Trophoblast cell (in vitro differentiated cells and primary cell): ENCODE results near the gene CTDSPL.

ENCODE experiments used
- DNase-seq, 2 donors: peaks; one replicate each; pipeline ENCODE4 v3.0.0-alpha.2; 2016
- H2AFZ ChIP-seq: 2 replicates; pipeline ENCODE4 v1.6.1; 2013; ENCODE audit warnings: low read length, moderate library complexity, mild to moderate bottlenecking; ENCODE audit not compliant: insufficient read depth, poor library complexity
- H2AK5ac ChIP-seq: 2 replicates; pipeline ENCODE4 v1.6.1; 2013; ENCODE audit warnings: mild to moderate bottlenecking, low read length
- H2BK120ac ChIP-seq: 2 replicates; pipeline ENCODE4 v1.6.1; 2013; ENCODE audit warnings: low read length, mild to moderate bottlenecking, moderate library complexity; ENCODE audit not compliant: insufficient read depth, poor library complexity
- H2BK12ac ChIP-seq: 2 replicates; pipeline ENCODE4 v1.6.1; 2013; ENCODE audit warnings: mild to moderate bottlenecking, low read length, moderate library complexity
- H2BK5ac ChIP-seq: 2 replicates; pipeline ENCODE4 v1.6.1; 2013; ENCODE audit warnings: low read length, low read depth, moderate library complexity, mild to moderate bottlenecking; ENCODE audit not compliant: poor library complexity
- H3K14ac ChIP-seq: 2 replicates; pipeline ENCODE4 v1.6.1; 2013; ENCODE audit warnings: mild to moderate bottlenecking, low read length
- H3K18ac ChIP-seq: 2 replicates; pipeline ENCODE4 v1.6.1; 2013; ENCODE audit warnings: mild to moderate bottlenecking, low read length
- H3K23ac ChIP-seq: 2 replicates; pipeline ENCODE4 v1.6.1; 2013; ENCODE audit warnings: low read length
- H3K27ac ChIP-seq: 2 replicates; pipeline ENCODE4 v1.5.1; 2013; ENCODE audit warnings: low read depth, mild to moderate bottlenecking, inconsistent platforms, low read length, moderate library complexity
- H3K27me3 ChIP-seq: 2 replicates; pipeline ENCODE4 v1.6.1; 2013; ENCODE audit warnings: inconsistent platforms, mild to moderate bottlenecking, low read length, moderate library complexity; ENCODE audit not compliant: insufficient read depth
- H3K36me3 ChIP-seq, 2 experiments: 1 replicate in 1 of 2; 2 replicates in 1 of 2; pipeline ENCODE4 v1.6.1; 2013; ENCODE audit warnings: low read length in 2 of 2, mild to moderate bottlenecking in 2 of 2, moderate library complexity in 1 of 2; ENCODE audit not compliant: insufficient read depth in 2 of 2, control insufficient read depth in 1 of 2
- H3K4ac ChIP-seq: 2 replicates; pipeline ENCODE4 v1.6.1; 2013; ENCODE audit warnings: low read depth, mild to moderate bottlenecking, low read length, moderate library complexity
- H3K4me1 ChIP-seq, 2 experiments: 1 replicate in 1 of 2; 2 replicates in 1 of 2; pipeline ENCODE4 v1.6.1; 2013; ENCODE audit warnings: low read length in 2 of 2, mild to moderate bottlenecking in 2 of 2, moderate library complexity in 1 of 2; ENCODE audit not compliant: insufficient read depth in 2 of 2, control insufficient read depth in 1 of 2
- H3K4me2 ChIP-seq: 2 replicates; pipeline ENCODE4 v1.6.1; 2013; ENCODE audit warnings: inconsistent platforms, mild to moderate bottlenecking, low read length, moderate library complexity
- H3K4me3 ChIP-seq: 2 replicates; pipeline ENCODE4 v1.5.1; 2013; ENCODE audit warnings: mild to moderate bottlenecking, low read depth, low read length, inconsistent platforms
- H3K79me1 ChIP-seq: one replicate; pipeline ENCODE4 v1.6.1; 2013; ENCODE audit warnings: low read length
- H3K79me2 ChIP-seq: 2 replicates; pipeline ENCODE4 v1.6.1; 2013; ENCODE audit warnings: low read length, mild to moderate bottlenecking; ENCODE audit not compliant: control insufficient read depth, insufficient read depth, poor library complexity
- H3K9ac ChIP-seq: 2 replicates; pipeline ENCODE4 v1.6.1; 2013; ENCODE audit warnings: mild to moderate bottlenecking, low read length
- H3K9me3 ChIP-seq: 2 replicates; pipeline ENCODE4 v1.6.1; 2013; ENCODE audit warnings: low read depth, mild to moderate bottlenecking, control low read depth, inconsistent platforms, low read length; ENCODE audit not compliant: insufficient read depth
- H4K12ac ChIP-seq: 2 replicates; pipeline ENCODE4 v1.6.1; 2013; ENCODE audit warnings: low read depth, mild to moderate bottlenecking, low read length, moderate library complexity
- H4K8ac ChIP-seq: 2 replicates; pipeline ENCODE4 v1.6.1; 2013; ENCODE audit warnings: low read depth, mild to moderate bottlenecking, low read length, moderate library complexity
- H4K91ac ChIP-seq: one replicate; pipeline ENCODE4 v1.6.1; 2013; ENCODE audit warnings: low read depth, mild to moderate bottlenecking, low read length, moderate library complexity
- WGBS: extraction: QIAGEN DNeasy Blood & Tissue Kit; methylation state at CpG from one replicate; pipeline ENCODE4 v1.1.7; 2013; ENCODE audit warnings: missing lambda C conversion rate; ENCODE audit not compliant: insufficient read length, insufficient coverage; ENCODE audit errors: extremely low coverage; 5-methylcytosine and 5-hydroxymethylcytosine counted together

Gene CTDSPL

DNA sequence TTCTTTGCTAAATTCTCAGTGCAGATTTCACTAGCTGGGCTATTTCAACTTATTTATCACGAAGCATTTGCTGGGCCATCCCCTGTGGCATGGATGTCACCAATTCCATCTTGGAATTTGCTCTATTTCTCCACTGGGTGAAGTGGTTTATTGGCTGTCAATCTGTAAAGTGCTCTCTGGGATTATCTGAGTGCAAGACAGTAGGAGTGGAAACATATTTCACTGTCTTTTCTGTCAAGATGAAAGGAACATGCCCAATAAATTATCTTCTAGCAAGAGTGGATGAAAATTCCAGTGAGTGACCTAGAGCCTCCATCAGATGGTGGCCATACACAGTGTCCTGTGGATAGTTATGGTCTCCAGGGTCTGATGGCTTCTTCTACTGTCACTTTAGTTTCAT is 25.1 kb upstream of the CTDSPL start:
- Histone ChIP-seq H3K4ac (no peak overlapping the region), H3K23ac (no peak overlapping the region), H4K12ac (no peak overlapping the region), H4K91ac (no peak overlapping the region), H3K79me1 (no peaks in the 10 kb centered on the region), H2AFZ (no peak overlapping the region), H2AK5ac (no peak overlapping the region), H3K36me3 (peaks cover 0 to 1% of the 10 kb centered on the region in 2 experiments), H3K27ac (no peak overlapping the region), H3K9me3 (peaks cover 3% of the 10 kb centered on the region), H3K4me2 (no peak overlapping the region), H3K4me1 (no peaks in the 10 kb centered on the region), H2BK120ac (no peak overlapping the region), H3K9ac (no peak overlapping the region), H3K27me3 (no peaks in the 10 kb centered on the region), H3K4me3 (no peak overlapping the region), H4K8ac (no peak overlapping the region), H3K18ac (no peak overlapping the region), H2BK12ac (no peak overlapping the region), H2BK5ac (no peak overlapping the region), H3K14ac (no peak overlapping the region), H3K79me2 (no peaks in the 10 kb centered on the region)
- DNase-seq: no peak
- WGBS: no CpG with 5 or more reads among the region's 1 CpG

DNA sequence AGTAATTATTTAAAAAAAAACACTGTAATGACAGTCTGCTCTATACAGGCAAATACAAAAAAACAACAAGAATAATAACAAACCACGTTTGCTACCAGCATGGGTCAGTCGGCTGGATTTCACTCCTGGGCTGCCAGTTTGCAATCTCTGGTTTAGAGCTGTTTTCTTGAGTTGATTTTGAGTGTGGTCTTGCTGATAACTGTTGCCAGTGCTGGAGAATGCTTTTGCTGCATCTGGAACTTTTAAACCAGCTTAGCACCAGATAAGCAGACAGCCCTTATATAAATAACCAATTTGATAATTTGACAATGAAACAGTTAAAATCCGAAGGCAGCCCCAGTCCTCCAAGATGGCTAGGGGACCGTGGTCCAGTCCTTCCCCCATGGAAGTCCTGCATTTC is 14.0 kb upstream of the CTDSPL start:
- Histone ChIP-seq H3K4me1 (peaks cover 2 to 7% of the 10 kb centered on the region in 2 experiments), H3K14ac (no peak overlapping the region), H3K4ac (no peak overlapping the region), H3K18ac (no peak overlapping the region), H4K12ac (no peak overlapping the region), H3K27ac (no peak overlapping the region), H2BK12ac (no peak overlapping the region), H2AFZ (no peak overlapping the region), H2AK5ac (no peak overlapping the region), H4K91ac (no peak overlapping the region), H3K9me3 (peaks cover 3% of the 10 kb centered on the region), H3K4me2 (no peak overlapping the region), H3K9ac (no peak overlapping the region), H3K23ac (no peak overlapping the region), H4K8ac (no peak overlapping the region), H2BK120ac (no peak overlapping the region), H3K79me2 (no peaks in the 10 kb centered on the region), H3K4me3 (no peak overlapping the region), H2BK5ac (no peak overlapping the region), H3K79me1 (no peaks in the 10 kb centered on the region), H3K27me3 (no peaks in the 10 kb centered on the region), H3K36me3 (no peaks in the 10 kb centered on the region)
- DNase-seq: no peak
- WGBS: no CpG with 5 or more reads among the region's 4 CpGs

DNA sequence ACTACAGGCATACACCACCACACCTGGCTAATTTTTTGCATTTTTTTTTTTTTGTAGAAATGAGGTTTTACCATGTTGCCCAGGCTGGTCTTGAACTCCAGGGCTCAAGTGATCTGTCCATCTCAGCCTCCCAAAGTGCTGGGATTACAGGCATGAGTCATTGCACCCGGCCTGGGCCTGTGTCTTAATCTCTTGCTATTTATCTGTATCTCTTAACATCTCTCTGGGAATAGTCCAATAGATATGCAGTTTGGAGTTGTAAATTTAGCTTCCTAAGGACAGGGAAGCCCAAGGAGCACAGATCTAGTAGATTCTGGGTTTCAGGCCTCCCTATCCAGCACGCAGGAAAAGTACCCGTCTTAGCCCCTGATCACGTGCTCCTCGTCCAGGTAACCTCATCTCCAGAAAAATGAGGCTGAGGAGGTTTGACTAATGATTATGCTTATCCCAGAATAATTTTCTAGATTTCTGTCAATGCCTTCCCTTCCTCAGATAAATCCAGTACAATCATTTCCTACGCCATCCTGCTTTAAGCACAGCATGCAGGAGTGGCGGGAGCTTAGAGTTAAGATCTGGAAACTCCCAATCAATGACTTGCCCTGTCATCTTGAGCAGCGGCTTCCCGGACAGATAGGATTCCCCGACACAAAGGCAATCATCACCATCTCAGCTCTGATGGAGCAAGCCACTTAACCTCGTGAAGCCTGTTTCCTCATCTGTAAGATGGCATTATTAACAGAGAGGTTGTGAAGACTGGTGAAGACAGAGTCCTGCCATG is 12.3 kb upstream of the CTDSPL start:
- H3K27ac ChIP-seq: no peak overlapping the region
- no peak overlapping the region for H2BK5ac ChIP-seq
- no peak overlapping the region for H3K9ac ChIP-seq
- H3K36me3 ChIP-seq: no peaks in the 10 kb centered on the region
- WGBS: no CpG with 5 or more reads among the region's 11 CpGs
- no peak overlapping the region for H3K18ac ChIP-seq
- H3K23ac ChIP-seq: no peak overlapping the region
- H2AFZ ChIP-seq: no peak overlapping the region
- no peak overlapping the region for H4K91ac ChIP-seq
- no peaks in the 10 kb centered on the region for H3K27me3 ChIP-seq
- no peak overlapping the region for H2BK120ac ChIP-seq
- H3K4me2 ChIP-seq: no peak overlapping the region
- no peak overlapping the region for H4K8ac ChIP-seq
- no peak overlapping the region for H4K12ac ChIP-seq
- no peak overlapping the region for H2AK5ac ChIP-seq
- peaks cover 3% of the 10 kb centered on the region for H3K9me3 ChIP-seq
- H3K4ac ChIP-seq: no peak overlapping the region
- peak; percentile 39 to 45 for DNase-seq
- H3K79me1 ChIP-seq: no peaks in the 10 kb centered on the region
- peaks cover 2 to 7% of the 10 kb centered on the region in 2 experiments for H3K4me1 ChIP-seq
- H3K4me3 ChIP-seq: no peak overlapping the region
- H2BK12ac ChIP-seq: no peak overlapping the region
- H3K79me2 ChIP-seq: no peaks in the 10 kb centered on the region
- H3K14ac ChIP-seq: no peak overlapping the region

DNA sequence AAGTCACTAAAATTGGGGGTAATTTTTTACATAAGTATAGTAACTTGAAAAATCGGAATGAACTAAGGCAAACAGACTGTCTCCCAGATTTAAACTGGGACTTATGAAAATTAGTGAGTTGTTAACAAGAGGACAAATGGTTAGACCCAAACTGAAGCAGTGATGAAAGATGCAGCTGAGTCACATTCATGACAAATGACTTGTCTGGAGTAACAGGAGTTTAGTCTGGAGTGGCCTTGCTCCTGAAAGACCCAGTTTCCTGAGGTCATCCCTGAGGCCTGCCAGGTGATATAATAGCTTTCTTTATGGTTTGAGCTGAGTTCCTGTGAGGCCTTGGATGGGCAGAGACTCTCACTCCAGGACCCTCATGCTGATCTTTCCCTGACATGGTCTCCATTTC is 9.6 kb upstream of the CTDSPL start:
- Histone ChIP-seq H3K23ac (no peak overlapping the region), H3K9me3 (peaks cover 6% of the 10 kb centered on the region), H3K79me2 (no peaks in the 10 kb centered on the region), H3K27ac (no peak overlapping the region), H3K36me3 (no peaks in the 10 kb centered on the region), H4K8ac (no peak overlapping the region), H3K4ac (no peak overlapping the region), H4K12ac (no peak overlapping the region), H3K4me1 (peaks cover 2 to 7% of the 10 kb centered on the region in 2 experiments), H4K91ac (no peak overlapping the region), H2AK5ac (no peak overlapping the region), H2BK5ac (no peak overlapping the region), H3K79me1 (no peaks in the 10 kb centered on the region), H3K18ac (no peak overlapping the region), H3K14ac (no peak overlapping the region), H3K4me3 (no peak overlapping the region), H2BK12ac (no peak overlapping the region), H3K27me3 (no peaks in the 10 kb centered on the region), H3K9ac (no peak overlapping the region), H2AFZ (no peak overlapping the region), H2BK120ac (no peak overlapping the region), H3K4me2 (no peak overlapping the region)
- peak; percentile 20 to 46 for DNase-seq
- no CpG with 5 or more reads among the region's 1 CpG for WGBS
